HG02623 (cell line): ENCODE results near the gene NFATC3.
"Not testable (repeated sequence)": the region's sequence is repeated elsewhere in the genome, so short reads cannot be mapped to it uniquely, and the experiment has no call there.

Experiments
- ATAC-seq: cut with Tn5 transposase; IDR thresholded peaks from one replicate; pipeline ENCODE4 v1.9.1; 2021; ENCODE audit warnings: moderate library complexity; ENCODE audit not compliant: unreplicated experiment

NFATC3 gene

DNA sequence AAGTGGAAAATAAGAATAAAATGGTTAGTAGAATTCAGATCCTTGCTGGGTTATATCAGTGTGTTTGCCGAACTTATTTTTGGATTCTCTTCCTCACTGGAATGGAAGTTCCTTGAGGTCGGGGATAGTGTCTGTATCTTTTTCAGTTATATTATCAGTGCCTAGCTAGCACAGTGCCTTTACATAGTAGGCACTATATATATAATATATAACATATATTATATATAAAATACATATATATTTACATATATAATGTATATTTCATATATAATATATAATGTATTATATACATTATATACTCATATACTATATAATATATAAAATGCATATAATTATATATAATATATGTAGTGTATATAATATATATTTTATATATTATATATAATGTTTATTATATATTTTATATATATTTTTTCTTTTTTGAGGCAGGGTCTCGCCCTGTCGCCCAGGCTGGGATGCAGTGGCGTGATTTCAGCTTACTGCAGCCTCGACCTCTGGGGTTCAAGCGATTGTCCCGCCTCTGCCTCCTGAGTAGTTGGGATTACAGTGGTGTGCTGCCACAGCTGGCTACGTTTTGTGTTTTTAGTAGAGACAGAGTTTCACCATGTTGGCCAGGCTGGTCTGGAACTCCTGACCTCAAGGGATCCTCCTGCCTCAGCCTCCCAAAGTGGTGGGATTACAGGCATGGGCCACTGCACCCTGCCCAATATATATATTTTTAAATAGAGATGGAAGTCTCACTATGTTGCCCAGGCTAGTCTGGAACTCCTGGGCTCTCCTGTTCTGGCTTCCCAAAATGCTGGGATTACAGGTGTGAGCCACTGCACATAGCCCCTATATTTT is 3.2 kb downstream of the NFATC3 start:
- no peak for ATAC-seq

- ATAC-seq, result no peak
These were observed 3.9 kb downstream of the NFATC3 start for GRCh38 chr16:68089067-68089466.

DNA sequence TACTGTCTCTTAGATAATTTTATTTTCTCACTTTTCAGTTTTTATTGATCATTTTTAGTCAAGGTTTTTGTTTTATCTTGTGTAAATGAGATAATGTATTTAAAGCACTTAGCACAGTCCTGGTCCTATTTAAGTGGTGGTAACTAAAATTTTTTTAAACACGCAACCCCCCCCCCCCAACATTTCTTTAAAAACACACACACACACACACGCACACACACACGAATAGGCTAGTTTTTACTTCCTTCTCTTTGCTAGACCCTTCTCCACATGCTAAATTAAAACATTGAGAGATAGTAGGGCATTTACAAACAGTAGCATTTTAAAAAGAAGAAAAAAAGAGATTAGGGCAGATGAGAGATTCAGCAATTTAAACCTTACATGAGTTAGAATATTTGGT is 5.0 kb downstream of the NFATC3 start:
- ATAC-seq, result no peak

- no peak for ATAC-seq
These were observed 5.4 kb downstream of the NFATC3 start for GRCh38 chr16:68090533-68090932.

GRCh38 chr16:68091380-68092261 is 6.5 kb downstream of the NFATC3 start:
- no peak for ATAC-seq

GRCh38 chr16:68092275-68092674 is 7.1 kb downstream of the NFATC3 start:
- ATAC-seq, result not testable (repeated sequence)

- ATAC-seq, result no peak
These were observed 8.8 kb downstream of the NFATC3 start for GRCh38 chr16:68093816-68094613.

DNA sequence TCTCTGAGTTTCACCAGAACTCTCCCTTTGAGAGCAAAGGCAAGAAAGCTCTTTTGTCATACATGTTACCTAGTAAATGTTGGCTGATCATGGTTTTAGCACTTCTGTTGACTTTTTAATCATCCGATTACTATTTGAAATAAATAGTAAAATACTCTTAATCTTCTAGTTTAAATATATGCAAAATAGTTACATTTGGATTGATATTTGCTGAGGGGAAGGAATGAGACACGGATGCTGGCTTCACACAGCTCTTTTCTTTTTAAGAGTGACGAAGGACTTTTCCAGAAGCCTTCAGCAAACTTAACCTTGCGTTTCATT is 9.4 kb downstream of the NFATC3 start:
- no peak for ATAC-seq

GRCh38 chr16:68096491-68096890 is 11.3 kb downstream of the NFATC3 start:
- no peak for ATAC-seq

- no peak for ATAC-seq
These were observed 11.9 kb downstream of the NFATC3 start for GRCh38 chr16:68097088-68097487.

DNA sequence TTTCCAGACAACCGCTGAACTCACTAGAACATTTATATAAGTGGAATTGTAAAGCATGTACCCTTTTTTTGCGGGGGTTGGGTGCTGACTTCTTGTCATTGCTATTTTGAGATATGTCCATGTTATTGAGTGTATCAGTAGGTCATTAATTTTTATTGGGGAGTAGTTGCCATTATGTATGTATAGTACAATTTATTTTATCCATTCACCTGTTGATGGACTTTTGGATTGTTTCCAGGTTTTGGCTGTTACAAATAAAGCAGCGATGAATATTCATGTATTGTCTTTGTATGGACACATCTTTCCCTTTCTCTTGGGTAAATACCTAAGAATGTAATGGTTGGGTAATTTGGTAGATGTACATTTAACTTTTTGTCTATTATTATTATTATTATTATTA is 12.7 kb downstream of the NFATC3 start:
- ATAC-seq, result no peak

- no peak for ATAC-seq
These were observed 15.3 kb downstream of the NFATC3 start for GRCh38 chr16:68100488-68100887.

- ATAC-seq, result no peak
These were observed 20.4 kb downstream of the NFATC3 start for GRCh38 chr16:68105611-68106010.

GRCh38 chr16:68107230-68107928 is 22.2 kb downstream of the NFATC3 start:
- not testable (repeated sequence) for ATAC-seq

GRCh38 chr16:68109156-68109555 is 24.0 kb downstream of the NFATC3 start:
- not testable (repeated sequence) for ATAC-seq

GRCh38 chr16:68110611-68111010 is 25.4 kb downstream of the NFATC3 start:
- ATAC-seq, result not testable (repeated sequence)

GRCh38 chr16:68111379-68111778 is 26.2 kb downstream of the NFATC3 start:
- no peak for ATAC-seq

GRCh38 chr16:68113059-68113761 is 28.0 kb downstream of the NFATC3 start:
- ATAC-seq, result no peak

- ATAC-seq, result no peak
These were observed 28.6 kb downstream of the NFATC3 start for GRCh38 chr16:68113765-68114240.

DNA sequence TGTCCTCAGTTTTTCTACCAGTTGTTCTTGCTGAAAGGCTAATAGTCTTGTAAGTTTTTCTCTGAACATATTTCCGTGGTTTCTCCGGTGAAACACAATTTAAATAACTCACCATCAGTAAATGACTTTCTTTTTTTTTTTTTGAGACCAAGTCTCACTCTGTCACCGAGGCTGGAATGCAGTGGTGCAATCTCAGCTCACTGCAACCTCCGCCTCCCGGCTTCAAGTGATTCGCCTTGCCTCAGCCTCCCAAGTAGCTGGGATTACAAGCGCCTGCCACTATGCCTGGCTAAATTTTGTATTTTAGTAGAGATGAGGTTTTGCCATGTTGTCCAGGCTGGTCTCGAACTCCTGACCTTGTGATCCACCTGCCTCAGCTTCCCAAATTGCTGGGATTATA is 29.8 kb downstream of the NFATC3 start:
- ATAC-seq, result not testable (repeated sequence)
